Hematopoietic multipotent progenitor cell treated with erythropoietin and hydrocortisone succinate and interleukin-3 and kit ligand, for 15 days (in vitro differentiated cells): ENCODE data around the gene CEP72.
A peak's percentile ranks its signal among the peaks of the same experiment; 100 is the strongest.

Experiments
- DNase-seq: peaks from one replicate; pipeline ENCODE4 v3.0.0-alpha.2; 2015; ENCODE audit warnings: low spot score

Gene CEP72

GRCh38 chr5:639584-640213 lies 27.6 kb downstream of the CEP72 start:
- DNase-seq = no peak

GRCh38 chr5:640461-641330 lies 28.6 kb downstream of the CEP72 start:
- no peak for DNase-seq

- DNase-seq = no peak
Measured at GRCh38 chr5:641331-641765, 29.2 kb downstream of the CEP72 start.

GRCh38 chr5:642481-642880 lies 30.3 kb downstream of the CEP72 start:
- no peak for DNase-seq

DNA sequence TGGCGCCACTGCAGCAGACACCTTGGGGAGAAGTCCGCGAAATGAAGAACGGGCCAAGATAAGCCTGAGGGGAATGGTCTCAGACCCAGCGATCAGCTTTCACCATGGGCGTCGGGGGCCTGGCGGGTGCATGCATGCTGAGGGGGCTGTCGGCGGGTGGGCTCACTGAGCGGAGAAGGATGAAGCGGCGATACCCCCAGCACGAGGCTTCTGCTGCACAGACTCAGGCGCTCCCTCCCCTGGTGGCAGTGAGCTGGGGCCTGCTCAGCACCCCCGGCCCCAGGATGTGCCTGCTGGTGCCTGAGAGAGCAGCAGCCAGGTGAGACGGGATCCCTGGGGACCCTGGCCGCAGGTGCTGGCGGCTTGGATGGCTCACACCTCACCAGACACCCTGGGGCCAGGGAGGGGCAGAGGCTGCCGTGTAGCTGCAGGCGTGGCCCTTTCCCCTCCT lies 31.2 kb downstream of the CEP72 start:
- DNase-seq = no peak

GRCh38 chr5:643811-644271 lies 31.7 kb downstream of the CEP72 start:
- DNase-seq = no peak

GRCh38 chr5:644509-644908 lies 32.4 kb downstream of the CEP72 start:
- no peak for DNase-seq

DNA sequence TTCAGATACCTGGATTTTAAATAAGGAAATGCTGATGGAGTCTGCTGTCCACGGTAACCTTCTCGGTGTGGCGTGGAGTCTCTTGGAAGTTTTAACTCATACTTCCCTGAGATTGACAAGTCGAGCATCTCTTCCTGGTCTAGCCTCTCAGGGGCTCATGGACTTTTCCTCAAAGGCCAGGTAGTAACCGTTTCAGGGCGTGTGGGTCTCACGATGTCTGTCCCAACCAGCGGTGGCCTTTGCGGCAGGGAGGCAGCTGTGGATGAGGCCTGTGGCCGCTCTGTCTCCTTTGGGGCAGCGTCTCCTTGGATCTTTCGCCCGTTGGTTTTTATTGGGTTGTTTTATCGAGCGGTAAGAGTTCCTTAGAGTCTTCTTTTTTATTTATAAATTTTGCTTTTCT lies 32.8 kb downstream of the CEP72 start:
- no peak for DNase-seq

DNA sequence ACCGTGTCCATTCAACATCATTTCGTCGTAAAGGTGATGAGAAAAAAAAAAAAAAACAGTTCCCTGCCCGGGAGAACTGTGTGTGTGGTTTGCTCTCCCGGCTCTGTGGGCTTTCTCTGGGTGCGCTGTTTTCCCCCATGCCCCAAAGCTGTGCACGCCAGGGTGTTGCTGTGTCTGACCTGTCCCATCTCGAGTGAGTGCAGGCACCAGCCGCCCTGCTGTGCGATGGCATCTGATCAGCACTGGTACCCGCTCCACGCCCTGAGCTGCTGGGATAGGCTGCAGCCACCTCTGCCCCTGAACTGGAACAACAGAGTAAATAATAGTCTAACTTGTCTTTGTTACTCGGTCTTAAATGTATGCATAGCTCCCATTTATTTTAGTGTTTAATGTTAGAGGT lies 33.3 kb downstream of the CEP72 start:
- DNase-seq = no peak

DNA sequence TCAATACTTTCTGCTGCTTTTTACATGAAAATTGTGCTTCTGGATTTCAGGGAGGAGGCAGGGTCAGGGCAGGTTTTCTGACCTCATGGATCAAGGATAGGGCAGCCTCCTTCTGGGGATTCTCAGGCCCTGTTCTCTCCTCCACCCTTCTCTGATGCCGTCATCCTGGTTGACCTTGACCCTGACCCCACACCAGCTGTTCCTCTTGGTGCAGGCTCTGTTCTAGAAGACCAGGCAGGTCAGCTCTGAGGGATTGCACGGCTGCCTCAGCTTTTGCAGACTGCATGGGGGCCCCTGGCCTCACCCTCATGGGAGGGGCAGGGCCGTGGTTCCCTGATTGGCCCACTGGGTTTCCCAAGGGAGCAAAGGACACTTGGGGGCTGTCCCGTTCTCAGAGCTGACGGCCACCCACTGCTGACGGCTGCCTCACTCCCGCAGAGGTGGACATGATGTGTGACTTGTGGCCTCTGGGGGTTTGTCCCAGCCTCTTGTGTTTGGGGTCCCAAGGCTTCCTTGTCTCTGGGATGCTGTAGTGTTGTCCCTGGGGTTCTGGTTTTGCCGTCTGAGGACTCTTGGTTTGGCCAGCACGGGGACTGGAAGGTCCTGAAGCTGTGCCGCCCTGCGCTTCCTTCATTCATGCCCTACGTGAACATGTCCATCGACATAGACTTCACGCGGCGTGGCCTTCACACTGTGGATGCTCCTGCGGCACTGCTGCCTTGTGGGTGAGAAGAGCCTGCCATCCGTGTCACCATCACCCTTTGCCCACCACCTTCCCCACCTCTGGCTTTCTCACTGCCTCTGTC lies 34.5 kb downstream of the CEP72 start:
- DNase-seq = no peak

GRCh38 chr5:647311-647710 lies 35.2 kb downstream of the CEP72 start:
- no peak for DNase-seq

DNA sequence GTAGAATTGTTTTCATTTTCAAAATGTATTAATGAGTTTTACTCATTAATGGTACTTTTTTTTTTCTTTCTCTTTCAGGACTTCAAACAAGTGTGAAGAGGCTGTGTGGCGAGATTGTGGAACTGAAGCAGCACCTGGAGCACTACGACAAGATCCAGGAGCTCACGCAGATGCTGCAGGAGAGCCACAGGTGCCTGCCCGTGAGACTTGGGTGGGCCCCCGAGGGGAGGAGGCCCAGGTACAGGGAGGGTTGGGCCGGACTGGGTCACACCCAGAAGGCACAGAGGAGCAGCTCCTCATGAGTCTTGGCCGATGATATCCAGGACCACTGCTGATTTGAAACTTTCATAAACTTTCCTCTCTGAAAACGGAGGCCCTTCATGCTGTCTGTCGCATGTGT lies 35.6 kb downstream of the CEP72 start:
- no peak for DNase-seq

DNA sequence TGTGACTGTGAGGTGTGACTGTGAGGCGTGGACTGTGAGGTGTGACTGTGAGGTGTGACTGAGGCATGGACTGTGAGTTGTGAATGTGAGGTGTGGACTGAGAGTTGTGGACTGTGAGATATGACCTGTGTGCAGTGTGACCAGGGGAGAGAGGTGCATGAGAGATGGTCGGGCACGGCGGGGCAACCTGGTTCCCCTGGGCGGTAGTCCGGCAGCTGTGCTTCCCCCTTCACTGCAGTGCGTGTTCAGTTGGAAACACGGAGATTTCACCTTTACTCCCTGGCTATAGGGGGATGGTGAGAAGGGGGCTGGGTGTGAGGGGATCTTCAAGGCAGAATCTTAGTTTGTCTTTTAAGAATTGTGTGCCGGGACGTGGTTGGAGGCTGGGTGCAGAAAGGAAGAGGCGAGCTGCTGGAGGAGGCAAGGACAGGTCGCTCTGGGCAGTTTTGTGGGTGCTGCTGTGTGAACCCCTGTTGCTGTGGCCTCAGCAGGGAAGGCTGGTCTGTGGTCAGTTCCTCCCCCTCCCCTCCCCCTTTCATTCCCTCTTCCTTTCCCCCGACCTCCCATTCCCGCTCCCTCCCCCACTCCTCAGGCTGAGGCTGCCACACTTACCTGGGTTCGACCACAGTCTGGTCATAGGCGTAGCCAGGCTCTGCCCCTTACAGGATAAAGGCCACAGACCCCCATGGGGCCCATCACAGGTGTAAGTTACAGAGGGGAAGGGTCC lies 39.3 kb downstream of the CEP72 start:
- no peak for DNase-seq

DNA sequence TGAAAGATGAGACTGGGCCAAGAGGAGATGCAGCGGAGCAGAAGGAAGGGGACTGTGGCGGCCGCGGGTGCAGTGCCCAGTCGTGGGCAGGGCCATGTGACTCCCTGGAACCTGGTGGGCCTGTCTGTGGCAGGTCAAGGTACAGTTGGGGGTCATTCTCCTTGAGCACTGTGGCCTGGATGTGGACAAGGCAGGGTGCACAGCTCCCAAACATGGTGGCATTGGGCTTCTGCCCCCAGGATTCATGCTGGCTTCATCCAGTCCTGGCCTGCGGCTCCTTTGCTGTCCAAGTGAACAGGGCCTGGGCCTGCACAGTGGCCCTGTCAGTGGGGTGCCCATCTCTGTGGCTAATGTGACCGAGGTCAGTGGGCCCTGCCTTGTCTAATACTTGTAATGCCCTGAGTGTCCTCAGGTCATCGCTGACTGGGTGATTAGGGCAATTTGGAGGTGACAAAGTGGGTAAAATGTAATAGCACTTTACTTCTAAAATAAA lies 39.9 kb downstream of the CEP72 start:
- DNase-seq = no peak

DNA sequence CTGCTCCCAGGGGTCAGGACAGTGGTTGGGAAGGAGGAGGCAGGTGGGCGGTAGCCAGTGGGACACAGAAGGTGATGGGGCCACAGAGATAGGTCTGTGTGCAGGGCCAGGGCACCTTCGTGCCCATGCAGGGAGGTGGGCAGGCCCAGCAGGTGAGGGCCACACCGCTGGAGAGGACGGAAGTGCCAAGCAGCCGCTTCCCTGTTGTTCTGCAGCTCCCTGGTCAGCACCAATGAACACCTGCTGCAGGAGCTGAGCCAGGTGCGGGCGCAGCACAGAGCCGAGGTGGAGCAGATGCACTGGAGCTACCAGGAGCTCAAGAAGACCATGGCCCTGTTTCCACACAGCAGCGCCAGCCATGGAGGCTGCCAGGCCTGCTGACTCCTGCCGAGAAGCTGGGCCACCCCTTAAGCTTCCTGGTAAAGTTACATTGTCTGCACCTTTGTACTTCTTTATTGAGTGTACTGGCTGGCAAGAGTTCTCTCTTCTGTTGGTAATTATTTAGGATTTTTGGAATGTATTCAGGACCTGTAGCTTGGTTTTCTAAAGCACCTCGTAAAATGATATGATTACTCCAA lies 40.7 kb downstream of the CEP72 start:
- DNase-seq = no peak

DNA sequence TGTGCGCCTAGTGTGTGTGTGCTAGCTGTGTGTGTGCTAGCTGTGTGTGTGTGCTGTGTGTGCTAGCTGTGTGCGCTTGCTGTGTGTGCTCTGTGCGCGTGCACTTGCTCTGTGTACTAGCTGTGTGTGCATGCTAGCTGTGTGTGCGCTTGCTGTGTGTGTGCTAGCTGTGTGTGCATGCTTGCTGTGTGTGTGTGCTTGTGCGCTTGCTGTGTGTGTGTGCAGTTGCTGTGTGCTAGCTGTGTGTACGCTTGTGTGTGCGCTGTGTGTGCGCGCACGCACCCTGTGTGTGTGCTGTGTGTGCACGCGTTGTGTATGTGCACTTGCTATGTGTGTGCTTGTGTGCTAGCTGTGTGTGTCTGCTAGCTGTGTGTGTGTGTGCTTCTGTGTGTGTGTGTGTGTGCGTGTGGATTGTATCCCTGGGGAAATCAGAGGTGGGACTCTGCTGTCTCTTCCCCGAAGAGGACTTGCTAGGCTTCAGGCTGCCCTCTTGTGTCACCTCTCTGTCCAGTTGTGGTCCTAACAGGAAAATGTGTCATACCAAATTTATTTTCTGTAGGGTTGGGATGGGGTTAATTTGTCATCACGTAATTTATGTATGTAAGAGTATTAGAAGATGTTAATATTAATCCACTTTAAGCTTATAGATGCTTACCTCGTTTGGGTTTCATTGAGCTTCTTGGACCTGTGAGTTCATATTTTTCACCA lies 42.1 kb downstream of the CEP72 start:
- DNase-seq = no peak

GRCh38 chr5:655406-655805 lies 43.3 kb downstream of the CEP72 start:
- DNase-seq = no peak

DNA sequence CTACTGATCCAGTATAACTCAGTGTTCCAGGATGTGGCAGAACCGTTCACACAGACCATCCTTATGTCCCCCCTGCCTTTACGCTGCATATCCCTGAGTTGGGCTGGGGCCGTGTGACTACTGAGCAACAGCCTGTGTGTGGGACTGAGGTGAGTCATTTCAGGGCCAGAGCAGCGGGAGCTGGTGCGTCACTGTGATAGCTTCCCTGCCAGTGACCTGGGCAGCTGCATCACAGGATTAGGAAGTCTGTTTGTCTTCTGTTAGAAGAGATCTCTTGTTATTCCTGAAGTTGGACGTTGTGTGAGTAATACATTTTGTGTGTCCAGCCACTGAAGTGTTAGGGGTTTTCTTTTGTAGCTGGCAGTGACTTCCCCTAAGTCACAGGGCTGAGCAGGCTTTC lies 45.4 kb downstream of the CEP72 start:
- peak; percentile 28 for DNase-seq

GRCh38 chr5:658103-658502 lies 46.0 kb downstream of the CEP72 start:
- no peak for DNase-seq

DNA sequence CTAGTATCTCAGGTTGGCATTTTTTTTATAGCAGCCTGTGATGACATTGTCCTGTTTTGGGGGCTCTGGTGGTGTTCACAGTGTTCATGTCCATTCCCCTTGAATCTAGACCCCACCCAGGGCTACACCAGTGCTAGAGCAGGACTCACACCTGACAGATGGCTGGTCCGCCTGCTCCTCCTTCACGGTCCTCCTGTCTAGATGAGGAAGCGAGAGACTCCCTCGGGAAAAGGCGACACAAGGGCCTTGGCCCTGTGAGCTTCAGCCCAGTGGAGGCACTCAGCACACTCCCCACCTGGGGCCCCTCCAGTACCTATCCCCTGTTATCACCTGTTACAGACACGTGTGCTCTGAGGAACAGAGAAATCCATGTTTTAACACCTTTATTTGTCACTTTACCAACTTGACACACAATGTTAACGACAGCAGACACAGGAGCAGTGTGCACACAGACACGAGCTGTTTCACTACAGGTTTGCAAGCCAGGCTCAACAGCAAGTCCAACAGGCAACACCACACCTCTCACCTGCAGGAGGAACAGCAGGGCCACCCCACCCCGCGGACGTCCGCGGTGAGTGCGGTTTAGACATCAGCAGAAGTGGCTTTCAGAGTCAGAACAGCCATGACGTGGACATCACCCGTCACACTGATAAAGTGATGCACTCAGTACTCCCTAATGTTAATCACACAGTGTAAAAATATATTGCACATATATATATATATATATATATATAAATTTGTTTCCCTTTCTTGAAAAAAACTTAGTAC lies 47.5 kb downstream of the CEP72 start:
- no peak for DNase-seq
